Mesendoderm (in vitro differentiated cells): ENCODE measurements around the gene POLR2F.

ENCODE experiments used
- DNase-seq: peaks from one replicate; pipeline ENCODE4 v3.0.0; 2013
- H2AK5ac ChIP-seq: 2 replicates; pipeline ENCODE4 v1.6.1; 2013; ENCODE audit warnings: low read length, inconsistent platforms
- H2BK120ac ChIP-seq: 2 replicates; pipeline ENCODE4 v1.6.1; 2013; ENCODE audit warnings: low read depth, mild to moderate bottlenecking, low read length, moderate library complexity, mixed read lengths
- H2BK15ac ChIP-seq: replicated peaks from 2 replicates; pipeline ENCODE4 v1.6.1; 2013; ENCODE audit warnings: low read depth, mild to moderate bottlenecking, moderate library complexity
- H2BK5ac ChIP-seq: 2 replicates; pipeline ENCODE4 v1.6.1; 2013; ENCODE audit warnings: low read length, inconsistent platforms
- H3K18ac ChIP-seq: 2 replicates; pipeline ENCODE4 v1.6.1; 2013; ENCODE audit warnings: mild to moderate bottlenecking, low read length, mixed read lengths
- H3K23ac ChIP-seq: one replicate; pipeline ENCODE4 v1.6.1; 2013; ENCODE audit warnings: low read length
- H3K27ac ChIP-seq: 2 replicates; pipeline ENCODE4 v1.5.1; 2013; ENCODE audit warnings: low read depth, mild to moderate bottlenecking, inconsistent platforms, low read length, moderate library complexity
- H3K27me3 ChIP-seq: 2 replicates; pipeline ENCODE4 v1.6.1; 2013; ENCODE audit warnings: low read length, control low read depth, mild to moderate bottlenecking, inconsistent platforms; ENCODE audit not compliant: insufficient read depth, poor library complexity
- H3K36me3 ChIP-seq: 2 replicates; pipeline ENCODE4 v1.6.1; 2013; ENCODE audit warnings: low read length, inconsistent platforms; ENCODE audit not compliant: control insufficient read depth, insufficient read depth
- H3K4ac ChIP-seq: one replicate; pipeline ENCODE4 v1.6.1; 2013; ENCODE audit warnings: low read depth, mild to moderate bottlenecking, low read length, moderate library complexity
- H3K4me1 ChIP-seq: 2 replicates; pipeline ENCODE4 v1.6.1; 2013; ENCODE audit warnings: low read depth, low read length, inconsistent platforms; ENCODE audit not compliant: control insufficient read depth
- H3K4me2 ChIP-seq: 2 replicates; pipeline ENCODE4 v1.6.1; 2013; ENCODE audit warnings: low read length
- H3K4me3 ChIP-seq: 2 replicates; pipeline ENCODE4 v1.5.1; 2013; ENCODE audit warnings: mild to moderate bottlenecking, low read length
- H3K56ac ChIP-seq: one replicate; pipeline ENCODE4 v1.6.1; 2013; ENCODE audit warnings: low read length
- H3K79me1 ChIP-seq: 2 replicates; pipeline ENCODE4 v1.6.1; 2013; ENCODE audit warnings: low read length, inconsistent platforms
- H3K79me2 ChIP-seq: 2 replicates; pipeline ENCODE4 v1.6.1; 2013; ENCODE audit warnings: mild to moderate bottlenecking, low read length; ENCODE audit not compliant: control insufficient read depth, insufficient read depth
- H3K9ac ChIP-seq: 2 replicates; pipeline ENCODE4 v1.6.1; 2013; ENCODE audit warnings: low read length, inconsistent platforms
- H4K5ac ChIP-seq: one replicate; pipeline ENCODE4 v1.6.1; 2013; ENCODE audit warnings: low read length
- H4K8ac ChIP-seq: one replicate; pipeline ENCODE4 v1.6.1; 2013; ENCODE audit warnings: low read depth, mild to moderate bottlenecking, control low read depth, low read length, moderate library complexity
- WGBS: extraction: QIAGEN DNeasy Blood & Tissue Kit; methylation state at CpG from one replicate; pipeline ENCODE4 v1.1.7; 2013; ENCODE audit warnings: low lambda C conversion rate, missing lambda C conversion rate; ENCODE audit not compliant: insufficient coverage; ENCODE audit errors: extremely low coverage; 5-methylcytosine and 5-hydroxymethylcytosine counted together

POLR2F gene

GRCh38 chr22:37931893-37932389 is 21.6 kb upstream of the POLR2F start:
- Histone ChIP-seq H3K4me2 (no peak overlapping the region), H3K79me2 (no peaks in the 10 kb centered on the region), H3K18ac (no peak overlapping the region), H2AK5ac (no peak overlapping the region), H4K8ac (no peak overlapping the region), H3K4me1 (no peaks in the 10 kb centered on the region), H3K4me3 (no peak overlapping the region), H2BK120ac (no peak overlapping the region), H3K79me1 (no peaks in the 10 kb centered on the region), H3K56ac (no peak overlapping the region), H3K9ac (no peak overlapping the region), H2BK5ac (no peak overlapping the region), H3K36me3 (peaks cover 7% of the 10 kb centered on the region), H2BK15ac (no peak overlapping the region), H3K27ac (no peak overlapping the region), H3K27me3 (no peaks in the 10 kb centered on the region), H4K5ac (no peak overlapping the region), H3K23ac (no peak overlapping the region), H3K4ac (no peak overlapping the region)
- no CpG with 5 or more reads among the region's 6 CpGs for WGBS
- peak; percentile 26 for DNase-seq

- Histone ChIP-seq H2AK5ac (no peak overlapping the region), H3K79me2 (no peaks in the 10 kb centered on the region), H3K79me1 (no peaks in the 10 kb centered on the region), H3K4me3 (no peak overlapping the region), H2BK5ac (no peak overlapping the region), H3K4me1 (no peaks in the 10 kb centered on the region), H3K56ac (no peak overlapping the region), H3K27ac (no peak overlapping the region), H3K4me2 (no peak overlapping the region), H3K4ac (no peak overlapping the region), H3K27me3 (no peaks in the 10 kb centered on the region), H3K18ac (no peak overlapping the region), H3K36me3 (peaks cover 6% of the 10 kb centered on the region), H3K9ac (no peak overlapping the region), H2BK120ac (no peak overlapping the region), H4K8ac (no peak overlapping the region), H3K23ac (no peak overlapping the region), H2BK15ac (no peak overlapping the region), H4K5ac (no peak overlapping the region)
- no CpG with 5 or more reads among the region's 10 CpGs for WGBS
- no peak for DNase-seq
Measured at GRCh38 chr22:37932401-37932800, 21.1 kb upstream of the POLR2F start.

- H3K27me3 ChIP-seq = no peaks in the 10 kb centered on the region
Measured at GRCh38 chr22:37932821-37933578, 20.5 kb upstream of the POLR2F start.

GRCh38 chr22:37933711-37934376 is 19.7 kb upstream of the POLR2F start:
- Histone ChIP-seq H3K27me3 (no peaks in the 10 kb centered on the region), H3K4me2 (no peak overlapping the region), H3K56ac (peak overlapping the region; percentile 19), H2BK15ac (no peak overlapping the region), H3K4me1 (no peaks in the 10 kb centered on the region), H4K5ac (no peak overlapping the region), H3K9ac (peak overlapping the region; percentile 32), H3K18ac (no peak overlapping the region), H2BK5ac (no peak overlapping the region), H3K79me1 (no peaks in the 10 kb centered on the region), H4K8ac (no peak overlapping the region), H3K36me3 (peaks cover 7% of the 10 kb centered on the region), H2AK5ac (no peak overlapping the region), H3K4me3 (no peak overlapping the region), H3K4ac (no peak overlapping the region), H3K23ac (no peak overlapping the region), H3K27ac (no peak overlapping the region), H3K79me2 (no peaks in the 10 kb centered on the region), H2BK120ac (no peak overlapping the region)
- WGBS = no CpG with 5 or more reads among the region's 13 CpGs
- DNase-seq = peak; percentile 97

More at GRCh38 chr22:37932821-37933578, 20.5 kb upstream of the POLR2F start:
- no peak overlapping the region for H3K4ac ChIP-seq
- H3K27ac ChIP-seq = no peak overlapping the region
- H3K9ac ChIP-seq = no peak overlapping the region
- H3K18ac ChIP-seq = no peak overlapping the region
- H2BK120ac ChIP-seq = no peak overlapping the region
- H3K23ac ChIP-seq = no peak overlapping the region
- H2BK15ac ChIP-seq = no peak overlapping the region
- no peak overlapping the region for H3K56ac ChIP-seq
- H4K8ac ChIP-seq = no peak overlapping the region
- peaks cover 8% of the 10 kb centered on the region for H3K36me3 ChIP-seq
- no peak overlapping the region for H3K4me2 ChIP-seq
- H3K79me2 ChIP-seq = no peaks in the 10 kb centered on the region
- H2BK5ac ChIP-seq = no peak overlapping the region
- no peak overlapping the region for H2AK5ac ChIP-seq
- WGBS = no CpG with 5 or more reads among the region's 21 CpGs
- no peaks in the 10 kb centered on the region for H3K4me1 ChIP-seq
- H4K5ac ChIP-seq = no peak overlapping the region
- H3K79me1 ChIP-seq = no peaks in the 10 kb centered on the region
- no peak for DNase-seq
- no peak overlapping the region for H3K4me3 ChIP-seq

GRCh38 chr22:37940698-37941376 is 12.7 kb upstream of the POLR2F start:
- Histone ChIP-seq H4K5ac (no peak overlapping the region), H3K27ac (no peak overlapping the region), H3K4me3 (no peak overlapping the region), H3K4me1 (no peaks in the 10 kb centered on the region), H2AK5ac (no peak overlapping the region), H3K4me2 (no peak overlapping the region), H3K9ac (no peak overlapping the region), H2BK120ac (no peak overlapping the region), H2BK5ac (no peak overlapping the region), H3K4ac (no peak overlapping the region), H3K27me3 (no peaks in the 10 kb centered on the region), H2BK15ac (no peak overlapping the region), H3K36me3 (peaks cover 7% of the 10 kb centered on the region), H3K23ac (no peak overlapping the region), H3K18ac (no peak overlapping the region), H3K79me2 (no peaks in the 10 kb centered on the region), H4K8ac (no peak overlapping the region), H3K79me1 (no peaks in the 10 kb centered on the region), H3K56ac (no peak overlapping the region)
- WGBS = no CpG with 5 or more reads among the region's 12 CpGs
- DNase-seq = no peak
